ENCODE measurements around the gene TCFL5.
"Not testable (repeated sequence)": the region's sequence is repeated elsewhere in the genome, so short reads cannot be mapped to it uniquely, and the experiment has no call there.

Gene TCFL5

DNA sequence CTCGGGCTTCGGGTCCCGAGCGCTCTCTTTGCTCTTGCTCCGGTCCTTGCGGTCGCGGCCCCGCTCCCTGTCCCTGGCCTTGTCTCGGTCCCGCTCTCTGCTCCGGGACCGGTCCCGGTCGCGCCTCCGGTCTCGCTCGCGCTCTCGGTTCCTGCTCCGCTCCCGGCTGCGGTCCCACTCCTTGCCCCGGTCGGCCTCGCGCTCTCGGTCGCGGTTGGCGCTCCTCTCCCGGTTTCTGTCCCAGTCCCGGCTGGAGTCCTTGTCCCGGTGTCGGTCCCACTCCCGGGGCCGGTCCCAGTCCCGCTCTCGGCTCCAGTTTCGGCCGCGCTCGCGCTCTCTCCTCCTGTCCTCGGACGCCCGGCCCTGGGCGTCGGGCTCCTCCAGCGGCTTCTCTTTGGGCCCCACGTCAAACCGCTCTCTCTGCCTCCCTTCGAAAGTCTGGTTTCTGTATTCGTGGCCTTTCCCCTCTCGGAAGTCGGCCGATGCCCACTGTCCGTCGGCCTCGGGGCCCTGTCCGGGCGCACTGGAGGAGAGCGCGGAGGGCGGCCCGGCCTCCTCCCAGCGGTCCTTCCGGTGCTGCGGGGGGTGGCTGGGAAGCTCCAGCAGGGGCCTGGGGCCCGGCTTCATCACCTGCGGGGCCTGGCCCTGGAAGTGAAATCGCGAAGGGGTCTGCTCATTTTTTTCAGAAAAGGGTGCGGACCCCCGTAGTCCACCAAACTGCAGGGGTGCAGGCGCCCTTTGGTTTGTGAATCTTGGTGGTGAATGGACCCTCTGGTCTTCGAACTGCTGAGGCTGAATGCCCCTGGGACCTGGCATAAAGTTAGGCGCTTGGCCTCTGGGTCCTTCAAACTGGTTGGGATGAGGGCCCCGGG, 17.9 kb upstream of the TCFL5 start:
- no peak for DNase-seq

DNA sequence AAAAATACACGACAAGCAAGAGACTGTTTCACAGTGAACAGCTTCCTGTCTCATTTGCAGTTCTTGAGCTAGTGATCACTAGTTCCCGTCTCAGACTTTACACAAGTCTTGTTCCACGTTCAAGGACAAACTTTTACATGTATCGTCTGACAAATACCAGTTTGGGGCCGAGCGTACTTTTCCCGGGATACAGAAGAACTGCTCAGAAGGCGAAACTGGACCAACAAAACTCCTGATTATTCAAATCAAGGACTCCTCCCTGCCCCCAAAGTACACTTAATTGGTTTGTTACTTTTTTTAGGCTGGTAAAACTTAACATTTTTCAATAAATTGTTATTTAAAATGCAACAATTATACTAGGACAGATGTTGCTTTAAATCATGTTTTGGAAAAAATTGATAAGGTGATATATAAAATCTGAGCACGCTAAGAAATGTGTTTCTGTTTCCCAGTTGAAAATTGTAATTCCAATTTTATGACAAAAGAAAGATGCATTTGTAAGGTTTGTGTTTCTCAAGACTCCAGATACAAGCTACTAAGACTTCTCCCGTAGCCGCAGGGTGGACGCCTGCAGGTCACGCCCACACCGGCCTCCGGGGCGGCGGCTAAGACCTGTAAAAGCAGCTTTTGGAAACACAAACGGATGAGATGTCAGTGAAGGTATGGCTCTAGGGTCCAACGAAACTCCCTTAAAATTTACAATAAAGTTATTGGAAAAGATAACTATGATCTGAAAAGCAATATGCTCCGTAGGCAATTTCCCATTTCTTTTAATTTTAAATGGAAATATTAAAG, 16.8 kb upstream of the TCFL5 start:
- no peak for DNase-seq

DNA sequence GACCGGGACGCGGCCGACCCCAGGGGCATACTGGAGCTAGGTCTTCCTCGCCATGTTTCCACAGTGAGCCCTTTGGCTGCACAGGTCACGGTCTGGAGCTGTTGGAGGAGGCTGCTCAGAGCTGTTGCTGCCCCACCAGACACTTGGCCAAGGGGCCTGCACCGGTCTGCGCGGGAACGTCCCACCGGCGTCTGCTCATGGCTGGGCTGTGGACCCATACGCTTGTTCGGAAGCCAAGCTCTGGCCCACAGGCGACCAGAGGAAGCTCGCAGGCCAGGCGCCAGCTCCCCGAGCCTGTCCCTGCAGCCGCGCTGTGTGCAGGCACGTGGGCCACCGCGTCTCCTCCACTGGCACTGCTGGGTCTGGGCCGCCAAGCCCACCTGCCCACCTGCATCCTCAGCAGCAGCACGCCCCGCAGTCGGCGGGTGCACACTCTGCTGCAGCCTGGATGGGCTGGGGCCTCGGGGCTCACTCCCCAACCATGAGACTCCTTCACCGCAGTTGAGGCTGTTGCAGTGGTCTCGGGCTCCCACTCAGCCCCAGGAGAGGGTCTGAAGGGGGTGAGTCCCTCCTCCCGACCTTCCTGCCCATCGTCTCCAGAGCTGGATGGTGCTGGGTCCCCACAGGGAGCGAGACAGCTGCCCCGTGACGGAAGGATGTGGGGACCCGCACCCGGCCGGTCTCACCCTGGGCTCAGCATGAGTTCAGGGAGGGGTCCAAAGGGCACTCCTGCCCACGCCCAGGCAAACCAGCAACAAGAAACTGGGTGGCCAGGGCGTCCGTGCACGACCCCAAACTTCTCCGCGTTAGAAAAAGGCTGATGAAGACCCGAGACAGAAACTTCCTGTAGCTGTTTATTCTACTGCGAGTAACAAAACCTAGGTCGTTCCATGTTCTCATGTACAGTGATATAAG, 15.5 kb upstream of the TCFL5 start:
- DNase-seq, result no peak

- DNase-seq, result no peak
Observed at GRCh38 chr20:62876501-62876901, 14.9 kb upstream of the TCFL5 start.

DNA sequence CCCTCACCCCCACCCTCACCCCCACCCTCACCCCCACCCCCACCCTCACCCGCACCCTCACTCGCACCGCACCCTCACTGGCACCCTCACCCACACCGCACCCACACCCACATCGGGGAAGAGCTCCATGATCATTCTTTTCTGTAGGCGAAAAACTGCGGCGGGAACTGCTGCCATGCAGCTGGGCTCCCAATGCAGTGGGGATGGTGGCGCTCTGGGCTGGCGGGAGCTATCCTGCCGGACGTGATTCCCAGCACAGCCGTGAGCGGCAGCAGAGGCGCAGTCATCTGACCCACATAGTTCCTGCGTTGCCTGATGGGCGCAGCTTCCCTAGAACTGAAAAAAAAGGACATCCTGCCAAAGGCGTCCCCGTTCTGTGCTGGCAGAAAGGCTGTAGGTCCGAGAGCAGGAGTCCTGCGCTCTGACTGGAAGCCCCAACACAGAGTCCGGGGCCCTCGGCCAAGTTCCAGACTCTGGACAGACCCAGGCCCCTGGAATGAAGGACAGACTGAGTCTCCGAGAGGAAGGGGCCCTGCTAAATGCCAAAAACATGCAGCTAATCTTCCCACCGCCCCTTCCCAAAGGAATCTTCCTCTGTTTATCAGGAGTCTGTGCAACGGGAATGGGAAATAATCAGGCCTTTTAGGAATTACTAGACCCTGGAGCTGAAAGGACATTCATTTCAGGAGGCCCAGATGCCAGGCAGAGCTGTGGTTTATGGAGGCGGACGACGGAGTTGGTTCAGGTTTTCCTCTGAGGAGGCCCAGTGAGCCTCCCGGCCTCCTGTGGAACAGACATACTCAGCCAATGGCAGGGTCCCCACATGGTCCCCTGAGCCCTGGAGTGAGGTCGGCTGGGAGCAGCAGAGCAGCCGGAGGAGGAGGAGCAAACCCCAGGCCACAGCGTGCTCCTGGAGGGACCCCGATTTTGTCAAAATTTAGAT, 14.1 kb upstream of the TCFL5 start:
- no peak for DNase-seq

DNA sequence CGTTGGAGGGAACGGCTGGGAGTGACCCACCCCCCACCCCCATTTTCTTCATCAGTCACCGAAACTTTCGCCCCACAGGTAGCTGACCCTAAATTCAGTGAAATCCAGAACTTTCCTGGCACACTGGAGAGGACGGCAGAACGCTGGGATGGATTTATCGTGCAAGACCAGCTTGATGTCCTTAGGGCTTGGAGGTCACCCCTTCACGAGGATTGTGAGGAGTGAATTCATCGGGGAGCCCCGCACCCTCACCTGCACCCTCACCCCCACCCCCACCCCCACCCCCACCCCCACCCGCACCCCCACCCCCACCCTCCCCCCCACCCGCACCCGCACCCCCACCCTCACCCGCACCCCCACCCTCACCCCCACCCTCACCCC, 13.3 kb upstream of the TCFL5 start:
- DNase-seq, result no peak

GRCh38 chr20:62873681-62874031, 12.0 kb upstream of the TCFL5 start:
- DNase-seq, result peak; percentile 55

GRCh38 chr20:62873280-62873679, 11.7 kb upstream of the TCFL5 start:
- no peak for DNase-seq

- no peak for DNase-seq
Observed at GRCh38 chr20:62872862-62873261, 11.2 kb upstream of the TCFL5 start.

DNA sequence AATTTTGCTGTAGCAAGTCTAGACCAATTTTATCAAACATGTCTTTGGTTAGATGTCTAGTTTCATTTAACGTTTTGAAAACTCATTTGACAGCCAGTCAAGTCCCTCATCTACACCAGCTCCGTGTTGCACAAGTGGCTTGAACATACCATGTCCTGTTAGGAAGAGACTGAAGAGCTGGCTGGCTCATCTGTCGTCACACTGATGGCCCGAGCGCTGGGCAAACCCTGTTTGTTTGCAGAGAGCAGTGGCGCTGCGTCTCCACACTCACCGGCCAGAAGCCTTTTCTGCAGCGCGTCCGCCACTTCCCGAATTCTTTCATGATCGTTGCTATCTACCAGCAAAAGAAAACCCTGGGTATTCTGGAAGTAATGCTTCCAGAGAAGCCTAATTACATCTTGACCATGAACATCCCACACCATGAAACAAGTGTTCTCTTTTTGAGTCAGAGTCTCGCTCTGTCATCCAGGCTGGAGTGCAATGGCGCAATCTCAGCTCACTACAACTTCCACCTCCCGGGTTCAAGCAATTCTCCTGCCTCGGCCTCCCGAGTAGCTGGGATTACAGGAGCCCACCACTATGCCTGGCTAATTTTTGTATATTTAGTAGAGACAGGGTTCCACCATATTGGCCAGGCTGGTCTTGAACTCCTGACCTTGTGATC, 10.7 kb upstream of the TCFL5 start:
- no peak for DNase-seq

- no peak for DNase-seq
Observed at GRCh38 chr20:62864207-62864606, 2.6 kb upstream of the TCFL5 start.

- DNase-seq, result no peak
Observed at GRCh38 chr20:62860924-62861691, 514 bp downstream of the TCFL5 start.

DNA sequence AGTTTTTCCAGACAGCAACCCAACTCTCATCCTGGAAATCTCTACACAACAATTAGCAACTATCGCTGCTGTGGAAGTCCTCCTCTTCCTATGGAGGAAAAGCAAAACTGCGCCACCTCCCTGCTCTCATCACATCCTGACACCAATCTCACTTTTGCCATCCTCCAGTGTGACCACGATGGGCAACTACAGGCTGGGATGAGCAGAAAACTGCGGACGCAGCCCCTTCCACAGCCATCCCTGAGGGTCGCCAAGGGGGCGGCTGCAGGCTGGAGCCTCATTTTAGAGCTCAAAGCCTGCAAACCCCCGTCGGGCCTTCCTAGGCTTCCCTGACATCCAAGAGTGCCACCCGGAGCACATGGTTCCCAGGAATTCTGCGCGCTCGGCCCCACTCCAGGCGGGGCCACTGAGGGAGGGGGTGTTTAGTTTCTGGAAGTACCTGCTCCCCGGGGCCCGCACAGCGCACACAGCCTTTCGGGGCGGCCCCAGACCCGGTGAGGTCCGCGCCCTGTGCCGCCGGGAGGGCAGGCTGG, 1.2 kb downstream of the TCFL5 start:
- peak; percentile 40 for DNase-seq

DNA sequence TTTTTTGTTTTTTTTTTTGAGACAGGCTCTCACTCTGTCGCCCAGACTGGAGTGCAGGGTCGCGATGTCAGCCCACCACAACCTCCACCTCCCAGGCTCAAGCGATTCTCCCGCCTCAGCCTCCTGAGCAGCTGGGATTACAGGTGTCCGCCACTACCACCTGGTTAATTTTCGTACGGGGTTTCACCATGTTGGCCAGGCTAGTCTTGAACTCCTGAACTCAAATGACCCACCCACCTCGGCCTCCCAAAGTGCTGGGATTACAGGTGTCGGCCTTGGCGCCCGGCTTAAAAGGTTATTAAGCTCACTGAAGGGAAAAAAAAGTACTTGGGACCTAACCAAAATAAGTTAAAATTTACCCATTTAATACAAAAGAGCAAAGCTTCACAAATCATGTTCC, 1.9 kb downstream of the TCFL5 start:
- DNase-seq, result no peak

- DNase-seq, result no peak
Observed at GRCh38 chr20:62858058-62858830, 3.4 kb downstream of the TCFL5 start.

- DNase-seq, result no peak
Observed at GRCh38 chr20:62856931-62857619, 4.5 kb downstream of the TCFL5 start.

GRCh38 chr20:62855120-62855519, 6.5 kb downstream of the TCFL5 start:
- DNase-seq, result no peak

DNA sequence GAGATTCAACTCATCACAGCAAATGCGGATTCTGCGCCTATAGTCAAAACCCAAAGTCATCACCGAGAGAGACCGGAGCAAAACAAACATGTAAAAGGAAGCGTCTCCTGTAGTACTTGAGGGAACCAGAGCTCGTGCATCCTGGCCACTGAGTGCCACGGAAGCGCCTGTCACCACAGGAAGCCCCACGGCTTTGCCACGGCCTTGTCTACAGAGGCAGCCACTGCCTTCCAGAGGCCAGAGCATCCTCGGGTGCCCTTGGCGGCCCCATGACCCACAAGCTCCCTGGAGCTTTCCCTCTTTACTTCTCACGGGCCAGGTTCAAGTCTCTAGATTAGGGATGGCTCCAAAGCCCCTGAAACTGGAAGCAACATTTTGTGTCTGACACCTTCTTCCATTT, 7.5 kb downstream of the TCFL5 start:
- DNase-seq, result no peak

GRCh38 chr20:62853304-62853703, 8.3 kb downstream of the TCFL5 start:
- DNase-seq, result not testable (repeated sequence)
